Lung (tissue), 12 donors: ENCODE results near the gene CDC42EP1. TPM values are rescaled to one million over a fixed set of nuclear protein-coding genes. Genes with fewer than 3 reads are reported as not detected.
A peak's percentile ranks its signal among the peaks of the same experiment; 100 is the strongest.

Source experiments
- ATAC-seq: fragments of 200-7000 bp; cut with Tn5 transposase; one replicate; pipeline ENCODE4 v1.9.1; 2020; ENCODE audit warnings: moderate number of reproducible peaks; ENCODE audit not compliant: insufficient read depth, low FRiP score
- DNase-seq, 3 donors: peaks; one replicate each; pipeline ENCODE4 v3.0.0-alpha.2; 2013 to 2017
- H3K27ac ChIP-seq, 2 donors: one replicate each; pipeline ENCODE4 v1.5.1; 2013; ENCODE audit warnings: mild to moderate bottlenecking in 2 of 2, moderate library complexity in 2 of 2, control low read depth in 1 of 2, inconsistent platforms in 1 of 2, low read depth in 1 of 2, low read length in 1 of 2
- H3K27me3 ChIP-seq, 3 donors: one replicate each; pipeline ENCODE4 v1.5.1; 2013; ENCODE audit warnings: low read length in 2 of 3; ENCODE audit not compliant: control insufficient read depth in 3 of 3, insufficient read depth in 3 of 3
- H3K36me3 ChIP-seq, 4 donors: one replicate each; pipeline ENCODE4 v1.5.1; 2013; ENCODE audit warnings: low read length in 4 of 4, mild to moderate bottlenecking in 1 of 4, moderate library complexity in 1 of 4; ENCODE audit not compliant: control insufficient read depth in 4 of 4, insufficient read depth in 4 of 4
- H3K4me1 ChIP-seq, 5 donors: one replicate each; pipeline ENCODE4 v1.5.1; 2013; ENCODE audit warnings: low read length in 5 of 5, mild to moderate bottlenecking in 2 of 5, moderate library complexity in 1 of 5; ENCODE audit not compliant: control insufficient read depth in 5 of 5, insufficient read depth in 5 of 5
- H3K4me3 ChIP-seq: one replicate; pipeline ENCODE4 v1.5.1; 2013; ENCODE audit warnings: mild to moderate bottlenecking, control low read depth, moderate library complexity
- H3K9ac ChIP-seq, 2 donors: one replicate each; pipeline ENCODE4 v1.5.1; 2013; ENCODE audit warnings: low read length in 2 of 2, control low read depth in 1 of 2; ENCODE audit not compliant: insufficient read depth in 1 of 2
- H3K9me3 ChIP-seq, 4 donors: one replicate each; pipeline ENCODE4 v1.5.1; 2013; ENCODE audit warnings: low read length in 3 of 4, mild to moderate bottlenecking in 1 of 4, moderate library complexity in 1 of 4; ENCODE audit not compliant: control insufficient read depth in 4 of 4, insufficient read depth in 3 of 4
- WGBS, 2 donors: extraction: QIAGEN DNeasy Blood & Tissue Kit; methylation state at CpG; one replicate each; pipeline ENCODE4 v1.1.7; 2013; 5-methylcytosine and 5-hydroxymethylcytosine counted together
- polyA plus RNA-seq, 2 donors: library from polyadenylated mRNA; stranded (reverse); fragments of 200-250 nt; gene quantifications; one replicate each; pipeline ENCODE4 v1.2.1, GENCODE V29; 2013
- total RNA-seq, 2 donors: library from RNA; depleted of rRNA in 1 of 2; stranded (reverse); fragments of >200 nt in 1 of 2; gene quantifications; one replicate each; pipeline ENCODE4 v1.2.1, GENCODE V29; 2014 to 2021
- TF ChIP-seq, protein P1 (sequence below): IDR thresholded peaks from 2 replicates; pipeline ENCODE4 v1.5.1; 2012; ENCODE audit warnings: mild to moderate bottlenecking; ENCODE audit errors: control extremely low read depth, extremely low read depth
- donor health status: control.
- donor health status: control.
- donor health status: Bipolar disorder and iron deficiency.
- donor health status: healthy.
- donor health status: DM: yes; HTN: yes; CAD: no.

Gene CDC42EP1
- total and polyA plus RNA-seq, 4 donors: 23.9 to 77.0 (median 51.9) TPM

DNA sequence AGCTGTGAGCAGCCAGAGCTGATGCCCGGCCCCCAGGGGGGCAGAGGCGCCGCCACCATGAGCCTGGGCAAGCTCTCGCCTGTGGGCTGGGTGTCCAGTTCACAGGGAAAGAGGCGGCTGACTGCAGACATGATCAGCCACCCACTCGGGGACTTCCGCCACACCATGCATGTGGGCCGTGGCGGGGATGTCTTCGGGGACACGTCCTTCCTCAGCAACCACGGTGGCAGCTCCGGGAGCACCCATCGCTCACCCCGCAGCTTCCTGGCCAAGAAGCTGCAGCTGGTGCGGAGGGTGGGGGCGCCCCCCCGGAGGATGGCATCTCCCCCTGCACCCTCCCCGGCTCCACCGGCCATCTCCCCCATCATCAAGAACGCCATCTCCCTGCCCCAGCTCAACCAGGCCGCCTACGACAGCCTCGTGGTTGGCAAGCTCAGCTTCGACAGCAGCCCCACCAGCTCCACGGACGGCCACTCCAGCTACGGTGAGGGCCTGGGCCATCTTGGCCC lies 6.1 kb downstream of the CDC42EP1 start:
- WGBS, 2 donors: 25 to 40% methylated on average over 28 of the region's 28 CpGs
- no peak overlapping the region for H3K4me3 ChIP-seq
- H3K27ac ChIP-seq: peak overlapping the region in 1 of 2 donors; percentile 89
- no peak for ATAC-seq
- no peak for DNase-seq
- peaks cover 0 to 38% (median 22%) of the 10 kb centered on the region in 5 donors for H3K4me1 ChIP-seq
- no peaks in the 10 kb centered on the region for H3K9me3 ChIP-seq
- H3K27me3 ChIP-seq: no peaks in the 10 kb centered on the region
- H3K36me3 ChIP-seq: peaks cover 0 to 35% (median 21%) of the 10 kb centered on the region in 4 donors
- peak overlapping the region in 1 of 2 donors; percentile 42 for H3K9ac ChIP-seq
- TF ChIP-seq, protein P1, sequence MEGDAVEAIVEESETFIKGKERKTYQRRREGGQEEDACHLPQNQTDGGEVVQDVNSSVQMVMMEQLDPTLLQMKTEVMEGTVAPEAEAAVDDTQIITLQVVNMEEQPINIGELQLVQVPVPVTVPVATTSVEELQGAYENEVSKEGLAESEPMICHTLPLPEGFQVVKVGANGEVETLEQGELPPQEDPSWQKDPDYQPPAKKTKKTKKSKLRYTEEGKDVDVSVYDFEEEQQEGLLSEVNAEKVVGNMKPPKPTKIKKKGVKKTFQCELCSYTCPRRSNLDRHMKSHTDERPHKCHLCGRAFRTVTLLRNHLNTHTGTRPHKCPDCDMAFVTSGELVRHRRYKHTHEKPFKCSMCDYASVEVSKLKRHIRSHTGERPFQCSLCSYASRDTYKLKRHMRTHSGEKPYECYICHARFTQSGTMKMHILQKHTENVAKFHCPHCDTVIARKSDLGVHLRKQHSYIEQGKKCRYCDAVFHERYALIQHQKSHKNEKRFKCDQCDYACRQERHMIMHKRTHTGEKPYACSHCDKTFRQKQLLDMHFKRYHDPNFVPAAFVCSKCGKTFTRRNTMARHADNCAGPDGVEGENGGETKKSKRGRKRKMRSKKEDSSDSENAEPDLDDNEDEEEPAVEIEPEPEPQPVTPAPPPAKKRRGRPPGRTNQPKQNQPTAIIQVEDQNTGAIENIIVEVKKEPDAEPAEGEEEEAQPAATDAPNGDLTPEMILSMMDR: no peak

DNA sequence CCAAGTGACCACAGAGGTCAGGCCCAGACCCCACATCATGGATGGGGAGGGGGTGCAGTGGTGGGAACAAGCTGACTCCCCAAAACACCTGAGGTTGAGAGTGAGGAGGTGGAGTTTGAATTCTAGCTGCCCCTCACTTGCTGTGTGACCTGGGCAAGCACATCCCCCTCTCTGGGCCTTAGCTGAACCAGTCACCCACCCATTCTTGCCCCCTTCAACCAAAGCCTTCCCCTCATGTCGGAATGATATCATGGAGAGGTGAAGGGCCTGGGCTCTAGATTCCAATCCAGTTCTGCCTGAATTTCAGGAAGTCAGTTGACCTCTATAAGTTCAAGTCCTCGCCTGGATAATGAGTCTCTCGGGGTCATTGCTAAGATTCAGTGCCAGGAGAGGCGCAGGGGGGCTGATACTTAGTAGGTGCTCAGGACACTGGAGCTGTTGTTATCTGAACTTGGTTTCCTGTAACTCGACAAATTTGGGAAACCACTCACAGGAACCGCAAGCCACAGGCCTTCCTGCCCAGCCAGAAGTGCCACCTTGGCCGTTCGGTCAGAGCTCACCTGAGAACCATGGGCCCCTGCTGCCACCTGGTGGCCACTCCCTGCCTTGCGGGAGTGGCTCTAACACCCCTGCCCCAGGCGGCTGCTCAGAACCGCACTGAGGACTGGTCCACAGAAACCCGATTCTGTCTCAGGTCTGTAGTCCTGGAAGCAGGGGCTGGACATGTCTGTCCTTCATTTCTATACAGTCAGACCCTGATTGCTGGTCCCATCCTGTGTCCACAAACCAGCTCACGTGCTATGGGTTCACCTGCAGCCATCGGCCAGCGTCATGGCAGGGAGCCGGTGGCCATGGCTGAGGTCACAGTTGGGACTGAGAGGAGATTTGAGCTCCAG lies 6.9 kb downstream of the CDC42EP1 start:
- TF ChIP-seq, protein P1: peak; percentile 87
- peak overlapping the region in 1 of 2 donors; percentile 60 for H3K9ac ChIP-seq
- 27 to 32% methylated on average over 16 of the region's 16 CpGs for whole genome bisulfite sequencing, 2 donors
- peak; percentile 59 for ATAC-seq
- peak overlapping the region in 1 of 2 donors; percentile 89 for H3K27ac ChIP-seq
- H3K27me3 ChIP-seq: no peaks in the 10 kb centered on the region
- DNase-seq: peak; percentile 70 to 81 (median 79)
- H3K36me3 ChIP-seq: peaks cover 0 to 31% (median 19%) of the 10 kb centered on the region in 4 donors
- H3K4me3 ChIP-seq: no peak overlapping the region
- H3K4me1 ChIP-seq: peaks cover 0 to 34% (median 18%) of the 10 kb centered on the region in 5 donors
- no peaks in the 10 kb centered on the region for H3K9me3 ChIP-seq

DNA sequence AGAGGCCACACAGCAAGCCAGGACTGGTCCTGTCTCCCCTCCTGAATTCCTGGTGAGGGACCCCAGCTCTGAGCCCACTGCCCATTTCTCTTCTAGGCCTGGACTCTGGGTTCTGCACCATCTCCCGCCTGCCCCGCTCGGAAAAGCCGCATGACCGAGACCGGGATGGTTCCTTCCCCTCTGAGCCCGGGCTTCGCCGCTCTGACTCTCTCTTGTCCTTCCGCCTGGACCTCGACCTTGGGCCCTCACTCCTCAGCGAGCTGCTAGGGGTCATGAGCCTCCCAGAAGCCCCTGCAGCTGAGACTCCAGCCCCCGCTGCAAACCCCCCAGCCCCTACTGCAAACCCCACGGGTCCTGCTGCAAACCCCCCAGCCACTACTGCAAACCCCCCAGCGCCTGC lies 7.7 kb downstream of the CDC42EP1 start:
- H3K4me3 ChIP-seq: no peak overlapping the region

More for the DNA sequence above, 7.7 kb downstream of the CDC42EP1 start:
- no peak for DNase-seq
- H3K9me3 ChIP-seq: no peaks in the 10 kb centered on the region
- peaks cover 0 to 26% (median 15%) of the 10 kb centered on the region in 5 donors for H3K4me1 ChIP-seq
- peak overlapping the region in 1 of 2 donors; percentile 33 for H3K27ac ChIP-seq
- H3K27me3 ChIP-seq: no peaks in the 10 kb centered on the region
- no peak for ATAC-seq
- TF ChIP-seq, protein P1: no peak
- peaks cover 0 to 30% (median 17%) of the 10 kb centered on the region in 4 donors for H3K36me3 ChIP-seq
- no peak overlapping the region for H3K9ac ChIP-seq
- WGBS, 2 donors: 90 to 96% methylated on average over 15 of the region's 15 CpGs
